Mesenchymal stem cell (in vitro differentiated cells and primary cell): ENCODE results near the gene CRHBP.

Source experiments
- DNase-seq: peaks from one replicate; pipeline ENCODE4 v3.0.0-alpha.2; 2013
- H2AFZ ChIP-seq: one replicate; pipeline ENCODE4 v1.6.1; 2013; ENCODE audit warnings: low read depth, mild to moderate bottlenecking, control low read depth, inconsistent platforms, low read length, moderate library complexity
- H2AK5ac ChIP-seq: 2 replicates; pipeline ENCODE4 v1.6.1; 2013; ENCODE audit warnings: low read length, moderate library complexity, mild to moderate bottlenecking, inconsistent platforms; ENCODE audit not compliant: severe bottlenecking
- H2BK120ac ChIP-seq: one replicate; pipeline ENCODE4 v1.6.1; 2013; ENCODE audit warnings: low read depth, mild to moderate bottlenecking, inconsistent platforms, low read length, moderate library complexity
- H2BK12ac ChIP-seq, 2 experiments: one replicate each; pipeline ENCODE4 v1.6.1; 2013; ENCODE audit warnings: inconsistent platforms in 2 of 2, low read length in 2 of 2, mild to moderate bottlenecking in 2 of 2, moderate library complexity in 2 of 2, control low read depth in 1 of 2
- H2BK15ac ChIP-seq: one replicate; pipeline ENCODE4 v1.6.1; 2013; ENCODE audit warnings: mild to moderate bottlenecking, low read depth, inconsistent platforms; ENCODE audit not compliant: poor library complexity, severe bottlenecking
- H2BK5ac ChIP-seq: 2 replicates; pipeline ENCODE4 v1.6.1; 2013; ENCODE audit warnings: low read depth, mild to moderate bottlenecking, low read length, control low read depth, inconsistent platforms; ENCODE audit not compliant: poor library complexity, severe bottlenecking
- H3K14ac ChIP-seq, 2 experiments: one replicate each; pipeline ENCODE4 v1.6.1; 2013; ENCODE audit warnings: inconsistent platforms in 2 of 2, low read length in 2 of 2, control low read depth in 1 of 2, mild to moderate bottlenecking in 1 of 2, moderate library complexity in 1 of 2
- H3K18ac ChIP-seq, 2 experiments: one replicate each; pipeline ENCODE4 v1.6.1; 2013; ENCODE audit warnings: inconsistent platforms in 2 of 2, low read length in 2 of 2, control low read depth in 1 of 2, low read depth in 1 of 2, mild to moderate bottlenecking in 1 of 2
- H3K23ac ChIP-seq, 2 experiments: one replicate each; pipeline ENCODE4 v1.6.1; 2013; ENCODE audit warnings: inconsistent platforms in 2 of 2, low read length in 2 of 2, mild to moderate bottlenecking in 2 of 2, moderate library complexity in 2 of 2, control low read depth in 1 of 2
- H3K27ac ChIP-seq: 2 replicates; pipeline ENCODE4 v1.5.1; 2013; ENCODE audit warnings: mild to moderate bottlenecking, moderate library complexity, low read length, control low read depth, inconsistent platforms; ENCODE audit not compliant: poor library complexity, severe bottlenecking
- H3K27me3 ChIP-seq, 2 experiments: 2 replicates each; pipeline versions ENCODE4 v1.6.1 to v1.7.0; 2013; ENCODE audit warnings: low read length in 2 of 2, mild to moderate bottlenecking in 2 of 2, moderate library complexity in 2 of 2, control low read depth in 1 of 2, inconsistent platforms in 1 of 2; ENCODE audit not compliant: control insufficient read depth in 1 of 2, insufficient read depth in 1 of 2
- H3K36me3 ChIP-seq, 2 experiments: 2 replicates each; pipeline versions ENCODE4 v1.6.1 to v1.7.0; 2013; ENCODE audit warnings: low read length in 2 of 2, control low read depth in 1 of 2, inconsistent platforms in 1 of 2, low read depth in 1 of 2, mild to moderate bottlenecking in 1 of 2; ENCODE audit not compliant: insufficient read depth in 2 of 2, control insufficient read depth in 1 of 2
- H3K4ac ChIP-seq, 2 experiments: one replicate each; pipeline ENCODE4 v1.6.1; 2013; ENCODE audit warnings: inconsistent platforms in 2 of 2, low read length in 2 of 2, mild to moderate bottlenecking in 2 of 2, moderate library complexity in 2 of 2, control low read depth in 1 of 2, low read depth in 1 of 2
- H3K4me1 ChIP-seq: 2 replicates; pipeline ENCODE4 v1.6.1; 2013; ENCODE audit warnings: low read depth, low read length, control low read depth; ENCODE audit not compliant: control insufficient read depth, insufficient read depth
- H3K4me2 ChIP-seq: 2 replicates; pipeline ENCODE4 v1.6.1; 2013; ENCODE audit warnings: low read length, mild to moderate bottlenecking, inconsistent platforms; ENCODE audit not compliant: poor library complexity, severe bottlenecking
- H3K4me3 ChIP-seq, 2 experiments: 2 replicates each; pipeline versions ENCODE4 v1.5.1 to v1.7.0; 2013; ENCODE audit warnings: low read length in 2 of 2, mild to moderate bottlenecking in 2 of 2, control low read depth in 1 of 2, low read depth in 1 of 2; ENCODE audit not compliant: insufficient read depth in 1 of 2
- H3K79me1 ChIP-seq: replicated peaks from 2 replicates; pipeline ENCODE4 v1.6.1; 2013; ENCODE audit warnings: mild to moderate bottlenecking, control low read depth, low read length, inconsistent platforms; ENCODE audit not compliant: poor library complexity, severe bottlenecking
- H3K9ac ChIP-seq: 2 replicates; pipeline ENCODE4 v1.7.0; 2013; ENCODE audit warnings: mild to moderate bottlenecking, low read length, moderate library complexity
- H3K9me3 ChIP-seq: 2 replicates; pipeline ENCODE4 v1.7.0; 2013; ENCODE audit warnings: mild to moderate bottlenecking, low read length; ENCODE audit not compliant: control insufficient read depth
- H4K8ac ChIP-seq: one replicate; pipeline ENCODE4 v1.6.1; 2013; ENCODE audit warnings: inconsistent platforms, mild to moderate bottlenecking, low read length, moderate library complexity
- H4K91ac ChIP-seq: one replicate; pipeline ENCODE4 v1.6.1; 2013; ENCODE audit warnings: mild to moderate bottlenecking, low read length, inconsistent platforms
- WGBS: methylation state at CpG from one replicate; pipeline ENCODE4 v1.1.7; 2013; ENCODE audit warnings: mixed read lengths; 5-methylcytosine and 5-hydroxymethylcytosine counted together

Gene CRHBP

GRCh38 chr5:76971511-76971910 lies 18.7 kb downstream of the CRHBP start:
- Histone ChIP-seq H3K36me3 (peaks cover 0 to 4% of the 10 kb centered on the region in 2 experiments), H2AFZ (no peak overlapping the region), H3K4me2 (no peak overlapping the region), H3K27ac (no peak overlapping the region), H4K91ac (no peak overlapping the region), H3K9ac (no peak overlapping the region), H2BK12ac (no peak overlapping the region), H3K9me3 (no peaks in the 10 kb centered on the region), H3K79me1 (no peaks in the 10 kb centered on the region), H3K14ac (no peak overlapping the region), H3K4me3 (no peak overlapping the region), H3K23ac (no peak overlapping the region), H3K27me3 (peaks cover 0 to 27% of the 10 kb centered on the region in 2 experiments), H4K8ac (no peak overlapping the region), H2BK5ac (no peak overlapping the region), H2AK5ac (no peak overlapping the region), H3K4ac (no peak overlapping the region), H3K18ac (no peak overlapping the region), H2BK15ac (no peak overlapping the region), H3K4me1 (no peaks in the 10 kb centered on the region), H2BK120ac (no peak overlapping the region)
- DNase-seq, result peak; percentile 10
- 22% methylated on average over 2 of the region's 2 CpGs for WGBS

DNA sequence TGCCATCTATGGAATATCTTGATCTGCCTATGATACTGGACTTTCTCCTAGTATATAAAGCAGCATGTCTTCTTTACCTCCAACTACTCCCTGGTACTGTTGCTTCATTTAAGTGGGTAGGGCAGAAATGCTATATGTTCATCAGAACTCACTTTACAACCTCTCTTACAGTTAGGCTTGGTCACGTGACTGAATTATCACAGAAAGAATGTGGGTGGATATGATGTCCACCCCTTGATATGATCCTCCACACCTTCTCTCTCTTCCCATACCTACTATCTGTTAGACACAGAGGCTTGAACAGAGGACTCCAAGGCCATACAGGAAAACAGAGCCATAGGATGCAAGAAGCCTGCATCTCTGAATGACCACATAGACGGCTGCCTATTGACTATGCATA lies 19.8 kb downstream of the CRHBP start:
- no peak for DNase-seq
- H3K27ac ChIP-seq, result no peak overlapping the region
- no peak overlapping the region for H4K8ac ChIP-seq
- no peaks in the 10 kb centered on the region for H3K4me1 ChIP-seq
- no peak overlapping the region for H3K4me3 ChIP-seq
- H2BK15ac ChIP-seq, result no peak overlapping the region
- H3K27me3 ChIP-seq, result peaks cover 0 to 27% of the 10 kb centered on the region in 2 experiments
- peaks cover 0 to 4% of the 10 kb centered on the region in 2 experiments for H3K36me3 ChIP-seq
- H2BK5ac ChIP-seq, result no peak overlapping the region
- no peak overlapping the region for H3K4ac ChIP-seq
- H3K79me1 ChIP-seq, result no peaks in the 10 kb centered on the region
- no peak overlapping the region for H3K4me2 ChIP-seq
- H4K91ac ChIP-seq, result no peak overlapping the region
- WGBS, result 86% methylated on average over 1 of the region's 2 CpGs
- H3K23ac ChIP-seq, result no peak overlapping the region
- H2AFZ ChIP-seq, result no peak overlapping the region
- H3K14ac ChIP-seq, result no peak overlapping the region
- H3K9ac ChIP-seq, result no peak overlapping the region
- no peak overlapping the region for H2AK5ac ChIP-seq
- H3K18ac ChIP-seq, result no peak overlapping the region
- no peaks in the 10 kb centered on the region for H3K9me3 ChIP-seq
- H2BK12ac ChIP-seq, result no peak overlapping the region
- H2BK120ac ChIP-seq, result no peak overlapping the region

DNA sequence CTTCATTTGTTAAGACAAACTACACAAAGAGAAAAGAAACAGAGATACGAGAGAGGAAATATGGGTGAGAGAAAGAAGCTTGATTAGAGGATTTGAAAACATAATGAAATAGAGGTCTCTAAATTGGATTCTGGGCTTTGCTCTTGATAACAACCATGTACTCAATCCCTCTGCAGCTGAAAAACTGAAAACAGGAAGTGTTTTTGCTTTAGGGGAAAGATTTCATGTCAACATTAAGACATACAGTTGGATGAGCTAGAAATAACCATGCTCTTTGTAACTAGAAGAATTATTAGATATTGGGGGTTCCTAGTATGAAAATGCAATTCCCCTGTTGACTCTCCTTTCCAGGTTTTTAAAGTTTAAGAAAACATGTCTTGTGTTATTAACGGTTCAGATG lies 21.9 kb downstream of the CRHBP start:
- H2BK120ac ChIP-seq, result no peak overlapping the region
- H4K8ac ChIP-seq, result no peak overlapping the region
- no peak overlapping the region for H2BK12ac ChIP-seq
- H3K4me3 ChIP-seq, result no peak overlapping the region
- H3K14ac ChIP-seq, result no peak overlapping the region
- no peak for DNase-seq
- no peak overlapping the region for H2AFZ ChIP-seq
- no peaks in the 10 kb centered on the region for H3K4me1 ChIP-seq
- H2AK5ac ChIP-seq, result no peak overlapping the region
- H4K91ac ChIP-seq, result no peak overlapping the region
- H3K4ac ChIP-seq, result no peak overlapping the region
- no peak overlapping the region for H3K4me2 ChIP-seq
- no peak overlapping the region for H2BK5ac ChIP-seq
- H3K9ac ChIP-seq, result no peak overlapping the region
- H3K18ac ChIP-seq, result no peak overlapping the region
- no peak overlapping the region for H3K23ac ChIP-seq
- H3K27ac ChIP-seq, result no peak overlapping the region
- no peaks in the 10 kb centered on the region for H3K9me3 ChIP-seq
- no peaks in the 10 kb centered on the region for H3K79me1 ChIP-seq
- H3K36me3 ChIP-seq, result no peaks in the 10 kb centered on the region
- peaks cover 0 to 29% of the 10 kb centered on the region in 2 experiments for H3K27me3 ChIP-seq
- 72% methylated on average over 2 of the region's 2 CpGs for WGBS
- no peak overlapping the region for H2BK15ac ChIP-seq

DNA sequence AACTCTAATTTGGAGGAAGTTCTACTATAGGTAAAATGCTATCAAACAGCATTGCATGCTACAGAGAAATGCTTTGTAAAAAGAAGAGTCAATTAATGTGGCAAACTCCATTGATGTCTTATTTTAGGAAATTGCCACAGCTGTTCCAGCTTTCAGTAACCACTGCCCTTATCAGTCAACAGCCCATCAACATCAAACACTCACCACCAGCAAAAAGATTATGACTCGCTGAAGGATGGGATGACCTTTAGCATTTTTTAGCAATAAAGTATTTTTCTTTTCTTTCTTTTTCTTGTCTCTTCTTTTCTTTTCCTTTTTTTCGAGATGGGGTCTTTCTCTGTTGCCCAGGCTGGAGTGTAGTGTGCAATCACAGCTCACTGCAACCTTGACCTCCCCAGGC lies 26.0 kb downstream of the CRHBP start:
- H3K23ac ChIP-seq, result no peak overlapping the region
- H2AK5ac ChIP-seq, result no peak overlapping the region
- no peak for DNase-seq
- 68% methylated on average over 2 of the region's 2 CpGs for WGBS
- no peak overlapping the region for H3K4me2 ChIP-seq
- H3K36me3 ChIP-seq, result no peaks in the 10 kb centered on the region
- no peak overlapping the region for H3K14ac ChIP-seq
- peaks cover 0 to 16% of the 10 kb centered on the region in 2 experiments for H3K27me3 ChIP-seq
- H2BK15ac ChIP-seq, result no peak overlapping the region
- no peak overlapping the region for H2BK12ac ChIP-seq
- H3K4ac ChIP-seq, result no peak overlapping the region
- no peaks in the 10 kb centered on the region for H3K9me3 ChIP-seq
- H2BK5ac ChIP-seq, result no peak overlapping the region
- no peak overlapping the region for H2BK120ac ChIP-seq
- no peaks in the 10 kb centered on the region for H3K4me1 ChIP-seq
- H3K27ac ChIP-seq, result no peak overlapping the region
- H3K9ac ChIP-seq, result no peak overlapping the region
- H3K79me1 ChIP-seq, result no peaks in the 10 kb centered on the region
- H2AFZ ChIP-seq, result no peak overlapping the region
- no peak overlapping the region for H3K18ac ChIP-seq
- no peak overlapping the region for H4K8ac ChIP-seq
- H4K91ac ChIP-seq, result no peak overlapping the region
- no peak overlapping the region for H3K4me3 ChIP-seq
